ENCODE measurements around the gene MIB2.

DNA sequence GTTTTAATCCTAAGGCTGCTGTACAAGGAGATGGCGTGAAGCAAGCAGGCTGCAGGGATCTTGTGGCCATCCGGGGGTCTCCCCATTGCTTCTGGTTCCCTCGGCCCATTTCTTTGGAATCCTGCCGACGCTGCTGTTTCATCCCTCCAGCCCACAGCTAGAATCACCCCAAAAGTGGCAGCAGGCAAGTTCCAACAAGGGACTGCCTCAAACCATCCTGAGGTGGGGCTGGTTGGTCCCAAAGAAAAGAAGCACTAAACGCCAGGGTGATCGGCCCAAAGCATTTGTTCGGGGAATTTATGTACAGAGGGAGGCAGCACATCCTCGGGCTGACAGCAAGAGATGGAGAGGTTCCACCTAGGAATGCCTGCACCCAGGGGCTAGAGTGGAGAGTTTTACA is 4.5 kb upstream of the MIB2 start:
- TF ChIP-seq POLR2A (IDR thresholded peaks at IDR 0.05) (no peak), CTCF (IDR thresholded peaks at IDR 0.05) (no peak)
